ENCODE measurements around the gene C6.
"Not testable (repeated sequence)": the region's sequence is repeated elsewhere in the genome, so short reads cannot be mapped to it uniquely, and the experiment has no call there.

Gene C6

GRCh38 chr5:41213340-41213739 is at the start of gene C6:
TSS of gene C6 (minus strand) at chr5:41213532. CDS start at chr5:41203230, 10,302 bp downstream.
- no peak for DNase-seq

GRCh38 chr5:41256400-41256799 is 43.1 kb upstream of the C6 start:
- no peak for DNase-seq

GRCh38 chr5:41253109-41253508 is 39.8 kb upstream of the C6 start:
- DNase-seq = no peak

DNA sequence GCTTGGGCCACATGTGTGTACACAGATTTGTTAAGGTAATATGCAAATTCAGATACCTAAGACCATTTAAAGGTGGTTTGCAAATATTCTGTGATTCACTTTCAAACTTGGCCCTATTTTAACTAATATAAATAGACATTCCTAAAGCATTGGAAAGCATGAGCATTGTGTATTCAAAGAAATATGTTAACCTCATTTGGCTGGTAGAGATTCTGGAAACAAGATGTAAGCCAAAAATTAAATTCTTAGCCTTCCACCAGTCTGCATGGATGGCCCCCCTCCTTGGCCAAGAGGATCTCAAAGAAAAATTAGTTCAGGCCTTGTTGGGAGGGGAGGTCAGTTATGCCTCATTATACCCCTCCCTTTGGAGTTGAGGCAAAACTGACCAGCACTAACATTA is 38.7 kb upstream of the C6 start:
- DNase-seq = no peak

DNA sequence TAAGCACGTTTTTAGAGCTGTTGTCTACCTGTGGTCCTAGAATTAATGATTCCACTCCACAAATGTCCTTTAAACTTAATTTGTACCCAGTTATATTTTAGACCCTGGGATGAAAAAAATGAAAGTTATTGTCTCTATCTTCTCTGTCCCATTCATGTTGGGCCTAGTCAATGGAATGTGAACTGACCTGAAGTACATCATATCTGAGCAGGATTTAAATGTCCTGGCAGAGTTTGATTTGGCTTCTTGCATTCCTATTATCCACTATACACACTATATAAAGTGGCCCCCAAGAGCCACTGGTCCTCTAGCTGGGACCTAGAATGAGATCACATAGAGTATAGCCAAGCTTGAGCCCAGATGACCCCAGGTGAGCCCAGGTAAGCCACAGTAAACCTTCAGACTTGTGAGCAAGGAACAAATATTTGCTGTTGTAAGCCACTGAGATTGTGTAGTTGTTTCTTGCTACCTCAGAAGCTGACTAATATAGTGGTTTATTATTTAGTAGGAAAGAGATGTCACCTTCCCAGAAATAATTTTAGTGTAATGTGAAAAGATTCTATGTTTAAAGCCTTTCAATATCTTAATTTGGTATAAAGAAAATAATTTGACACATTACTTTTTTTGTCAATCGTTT is 37.1 kb upstream of the C6 start:
- no peak for DNase-seq

DNA sequence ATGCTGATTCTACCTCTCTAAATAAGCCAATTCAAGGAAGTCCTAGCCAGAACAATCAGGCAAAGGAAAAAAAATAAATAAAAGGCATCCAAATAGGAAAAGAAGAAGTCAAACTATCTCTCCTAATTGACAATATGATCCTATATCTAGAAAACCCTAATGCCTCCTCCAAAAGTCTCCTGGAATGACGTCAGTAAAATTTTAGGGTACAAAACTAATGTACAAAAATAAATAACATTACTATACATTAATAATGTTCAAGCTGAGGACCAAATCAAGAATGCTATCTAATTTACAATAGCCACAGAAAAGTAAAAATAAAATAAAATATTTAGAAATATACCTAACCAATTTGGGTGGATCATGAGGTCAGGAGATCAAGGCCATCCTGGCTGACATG is 33.8 kb upstream of the C6 start:
- no peak for DNase-seq

- no peak for DNase-seq
These were observed 33.0 kb upstream of the C6 start for GRCh38 chr5:41246376-41246775.

DNA sequence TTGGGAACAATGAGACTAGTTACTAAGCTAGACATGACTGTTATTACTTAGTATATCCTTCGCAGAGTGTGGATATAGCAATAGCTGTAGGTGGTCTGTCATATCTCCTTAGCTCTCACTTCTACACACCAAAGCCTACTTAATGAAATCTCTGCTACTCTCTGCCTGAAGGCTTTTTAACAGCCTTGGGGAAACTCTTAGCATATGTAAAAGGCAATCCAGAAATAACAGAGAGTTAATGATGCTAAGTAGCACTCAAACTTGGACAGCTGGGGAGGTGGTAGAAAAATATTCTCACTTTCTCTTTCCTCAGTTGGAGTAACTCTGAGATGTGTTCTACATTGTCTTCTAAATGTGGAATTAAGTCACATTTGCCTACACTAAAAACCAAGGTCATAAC is 30.2 kb upstream of the C6 start:
- no peak for DNase-seq

- DNase-seq = no peak
These were observed 27.7 kb upstream of the C6 start for GRCh38 chr5:41240985-41241384.

- no peak for DNase-seq
These were observed 27.1 kb upstream of the C6 start for GRCh38 chr5:41240390-41240789.

- no peak for DNase-seq
These were observed 21.1 kb upstream of the C6 start for GRCh38 chr5:41234475-41234874.

GRCh38 chr5:41232797-41233196 is 19.5 kb upstream of the C6 start:
- no peak for DNase-seq

DNA sequence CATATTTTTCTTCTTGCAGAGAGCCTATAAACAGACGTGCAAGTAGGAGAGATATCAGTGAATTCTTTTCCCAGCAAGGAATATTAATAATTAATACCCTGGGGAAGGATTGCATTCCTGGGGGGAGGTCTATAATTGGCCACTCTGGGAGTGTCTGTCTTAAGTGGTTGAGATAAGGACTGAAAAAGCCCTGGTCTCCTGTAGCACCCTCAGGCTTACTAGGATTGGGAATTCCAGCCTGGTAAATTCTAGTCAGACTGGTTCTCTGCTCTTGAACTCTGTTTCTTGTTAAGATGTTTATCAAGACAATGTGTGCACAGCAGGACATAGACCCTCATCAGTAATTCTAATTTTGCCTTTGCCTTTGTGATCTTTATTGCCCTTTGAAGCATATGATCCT is 16.9 kb upstream of the C6 start:
- not testable (repeated sequence) for DNase-seq

DNA sequence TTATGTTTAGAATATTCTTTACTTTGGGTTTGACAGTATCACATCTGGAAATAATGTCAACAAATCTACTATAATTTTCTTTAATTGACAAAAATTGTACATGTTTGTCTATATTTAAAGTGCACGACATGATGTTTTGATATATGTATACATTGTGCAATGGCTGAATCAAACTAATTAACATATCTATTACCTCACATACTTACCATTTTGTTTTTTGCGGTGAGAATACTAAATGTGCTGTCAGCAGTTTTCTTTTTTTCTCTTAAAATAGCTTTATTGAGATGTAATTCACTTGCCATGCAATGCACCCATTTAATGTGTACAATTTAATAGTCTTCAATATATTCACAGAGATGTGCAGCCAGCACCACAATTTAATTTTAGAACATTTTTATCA is 10.6 kb upstream of the C6 start:
- no peak for DNase-seq

GRCh38 chr5:41219658-41220269 is 6.4 kb upstream of the C6 start:
- no peak for DNase-seq

DNA sequence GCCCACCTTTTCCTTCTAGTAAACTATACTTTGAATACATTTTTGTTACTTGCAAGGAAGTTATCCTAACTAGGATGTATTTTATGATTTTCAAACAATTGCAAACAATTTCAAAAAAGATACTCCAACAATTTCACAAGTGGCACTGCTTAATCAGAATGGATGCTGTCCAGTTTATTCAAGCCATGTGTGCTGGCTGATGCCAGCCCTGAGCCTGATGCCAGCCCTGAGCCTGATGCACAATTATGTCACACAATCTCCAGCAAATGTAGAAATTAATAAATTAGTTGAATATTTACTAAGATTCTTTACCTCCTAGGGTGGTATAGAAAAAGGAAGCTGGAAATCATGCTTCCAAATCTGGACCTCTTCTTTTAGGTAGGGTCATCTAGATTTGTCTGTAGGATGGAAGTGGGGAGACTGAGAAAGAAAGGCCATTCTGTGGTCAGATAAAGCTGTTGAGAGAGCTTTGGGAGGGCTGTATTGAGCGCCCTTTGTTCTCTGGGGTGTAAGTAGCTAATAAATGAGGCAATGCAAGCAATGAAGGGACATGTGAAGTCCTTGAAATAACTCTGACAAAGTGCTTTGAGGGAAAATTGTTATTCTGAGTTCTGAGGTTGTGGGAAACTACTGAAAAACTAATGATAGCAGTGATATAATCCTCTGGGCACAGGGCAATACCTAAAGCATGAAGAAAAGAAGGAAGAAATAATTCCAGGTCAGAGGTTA is 5.8 kb upstream of the C6 start:
- no peak for DNase-seq

GRCh38 chr5:41214182-41214581 is 850 bp upstream of the C6 start:
- no peak for DNase-seq

- no peak for DNase-seq
These were observed 397 bp downstream of the C6 start for GRCh38 chr5:41212935-41213334.

- DNase-seq = no peak
These were observed 1.9 kb downstream of the C6 start for GRCh38 chr5:41211417-41211816.

DNA sequence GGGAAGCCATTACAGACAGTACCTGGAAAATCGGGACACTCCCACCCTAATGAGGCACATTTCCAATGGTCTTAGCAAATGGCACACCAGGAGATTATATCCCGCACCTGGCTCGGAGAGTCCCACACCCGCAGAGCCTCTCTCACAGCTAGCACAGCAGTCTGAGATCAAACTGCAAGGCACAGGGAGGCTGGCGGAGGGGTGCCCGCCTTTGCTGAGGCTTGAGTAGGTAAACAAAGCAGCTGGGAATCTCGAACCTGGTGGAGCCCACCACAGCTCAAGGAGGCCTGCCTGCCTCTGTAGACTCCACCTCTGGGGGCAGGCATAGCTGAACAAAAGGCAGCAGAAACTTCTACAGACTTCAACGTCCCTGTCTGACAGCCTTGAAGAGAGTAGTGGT is 7.9 kb downstream of the C6 start:
- not testable (repeated sequence) for DNase-seq

- no peak for DNase-seq
These were observed 10.3 kb downstream of the C6 start for GRCh38 chr5:41203033-41203432.

DNA sequence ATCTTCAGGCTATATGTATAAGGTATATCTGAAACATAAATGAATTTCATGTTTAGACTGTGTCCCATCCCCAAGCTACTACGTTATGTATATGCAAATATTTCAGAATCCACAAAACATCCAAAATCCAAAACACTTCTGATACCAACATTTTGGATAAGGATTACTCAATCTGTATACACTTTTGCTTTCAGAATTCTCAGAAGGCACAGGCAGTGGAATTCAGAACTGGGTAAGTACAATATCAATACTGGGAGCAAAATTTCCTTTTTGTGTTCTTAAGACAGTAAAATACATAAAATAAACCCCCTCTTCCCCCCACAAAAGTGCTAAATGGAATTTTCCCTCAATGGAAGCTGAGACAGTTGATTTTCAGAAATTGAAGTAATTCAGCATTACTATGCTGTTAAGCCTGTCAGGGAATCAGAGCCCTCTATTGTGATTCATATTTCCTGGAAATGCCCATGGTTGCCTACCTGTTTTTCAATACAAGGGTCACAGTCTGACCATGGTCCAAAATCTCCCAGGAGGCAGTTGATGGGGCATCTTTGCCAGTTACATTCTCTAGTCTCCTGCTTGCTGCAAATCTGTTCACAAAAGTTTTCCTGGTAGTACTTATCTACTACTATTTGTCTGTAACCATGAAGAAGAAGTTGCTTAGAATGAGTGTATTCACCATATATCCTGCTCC is 12.1 kb downstream of the C6 start:
- DNase-seq = no peak

DNA sequence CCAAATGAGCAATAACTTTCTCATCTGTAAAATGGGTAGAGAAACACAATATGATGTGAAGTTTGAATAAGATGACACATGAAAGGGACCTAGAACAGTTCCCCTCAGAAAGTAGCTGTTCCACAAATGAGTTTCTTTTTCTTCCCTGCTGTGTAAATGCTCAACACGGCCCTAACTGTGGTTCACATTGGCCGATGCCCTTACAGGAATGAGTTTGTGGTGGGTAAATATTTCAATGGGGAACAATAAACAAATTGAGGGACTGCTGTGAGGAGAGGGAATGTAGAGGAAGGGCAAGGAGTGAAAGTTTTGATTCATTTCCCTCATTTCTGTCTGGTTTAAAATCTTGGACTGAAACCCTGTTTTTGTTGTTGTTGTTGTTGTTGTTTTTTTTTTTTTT is 12.8 kb downstream of the C6 start:
- no peak for DNase-seq

DNA sequence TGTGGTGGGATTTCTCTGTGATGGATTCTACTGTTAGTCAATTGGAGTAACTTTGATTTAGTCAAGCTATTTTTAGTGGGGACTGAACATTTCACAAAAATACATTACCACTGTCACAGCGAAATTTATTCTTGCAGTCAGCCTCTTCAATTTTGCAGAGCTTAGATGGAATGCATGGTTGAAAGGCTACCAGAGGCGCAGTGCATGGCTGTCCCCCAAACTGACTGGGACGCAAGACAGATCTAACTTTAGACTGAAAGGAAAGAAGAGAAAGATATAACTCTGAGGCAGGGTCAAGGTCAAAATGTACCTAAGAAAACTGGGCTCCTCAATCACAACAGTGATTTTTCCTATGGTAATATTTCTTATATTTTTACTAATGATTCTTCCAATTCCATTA is 13.7 kb downstream of the C6 start:
- DNase-seq = no peak
